Spleen (tissue), 11 donors: ENCODE measurements around the gene CD164L2. TPM values are rescaled to one million over a fixed set of nuclear protein-coding genes. Genes with fewer than 3 reads are reported as not detected.
"Not testable (repeated sequence)": the region's sequence is repeated elsewhere in the genome, so short reads cannot be mapped to it uniquely, and the experiment has no call there.

Source experiments
- DNase-seq: peaks from one replicate; pipeline ENCODE4 v3.0.0-alpha.2; 2020
- H3K27ac ChIP-seq, 8 donors: fragments of 200-600 bp; sonication (generic) in 7 of 8; 1 replicate in 4 of 8; 2 replicates in 4 of 8; pipeline versions ENCODE4 v1.5.0 to v1.8.0; 2016 to 2021; ENCODE audit warnings: inconsistent platforms in 4 of 8, mild to moderate bottlenecking in 4 of 8, moderate library complexity in 1 of 8
- H3K27me3 ChIP-seq, 7 donors: fragments of 200-600 bp; sonication (generic) in 6 of 7; replicated peaks in 1 of 7; 1 replicate in 4 of 7; 2 replicates in 3 of 7; pipeline versions ENCODE4 v1.5.0 to v1.8.0; 2016 to 2021; ENCODE audit warnings: inconsistent platforms in 3 of 7, mild to moderate bottlenecking in 1 of 7
- H3K36me3 ChIP-seq, 6 donors: fragments of 200-600 bp; sonication (generic) in 5 of 6; 1 replicate in 4 of 6; 2 replicates in 2 of 6; pipeline versions ENCODE4 v1.5.0 to v1.8.0; 2016 to 2021; ENCODE audit warnings: inconsistent platforms in 2 of 6
- H3K4me1 ChIP-seq, 6 donors: fragments of 200-600 bp; sonication (generic) in 5 of 6; 1 replicate in 3 of 6; 2 replicates in 3 of 6; pipeline versions ENCODE4 v1.5.0 to v1.8.0; 2016 to 2021; ENCODE audit warnings: inconsistent platforms in 3 of 6
- H3K4me3 ChIP-seq, 8 donors: fragments of 200-600 bp; sonication (generic) in 7 of 8; 1 replicate in 4 of 8; 2 replicates in 4 of 8; pipeline versions ENCODE4 v1.5.0 to v1.8.0; 2016 to 2021; ENCODE audit warnings: inconsistent platforms in 4 of 8, mild to moderate bottlenecking in 4 of 8, moderate library complexity in 2 of 8
- H3K9me3 ChIP-seq, 8 donors: fragments of 200-600 bp; sonication (generic) in 7 of 8; 1 replicate in 4 of 8; 2 replicates in 4 of 8; pipeline versions ENCODE4 v1.5.0 to v1.8.0; 2016 to 2021; ENCODE audit warnings: inconsistent platforms in 4 of 8
- POLR2A ChIP-seq, 3 donors: fragments of 450-650 bp; IDR thresholded peaks; one replicate each; pipeline ENCODE4 v1.5.1; 2017; ENCODE audit warnings: antibody characterized with exemption in 3 of 3, mild to moderate bottlenecking in 1 of 3
- POLR2AphosphoS5 ChIP-seq, 3 donors: sonication (generic); formaldehyde crosslinking; IDR thresholded peaks; one replicate each; pipeline ENCODE4 v1.5.1; 2017; ENCODE audit warnings: antibody characterized with exemption in 3 of 3
- WGBS, 5 donors: extraction: QIAGEN DNeasy Blood & Tissue Kit in 3 of 5; methylation state at CpG; one replicate each; pipeline versions ENCODE4 v1.1.5 to v1.1.7; 2013 to 2018; 5-methylcytosine and 5-hydroxymethylcytosine counted together
- intact Hi-C: fragments of 100-400 bp; cut with DNase I; formaldehyde crosslinking; loops from one replicate; pipeline ENCODE4 v1.15.0; 2023; ENCODE audit warnings: low total_unique reads
- polyA plus RNA-seq, 3 donors: library from polyadenylated mRNA; stranded (reverse); fragments of 200-250 nt; gene quantifications; one replicate each; pipeline ENCODE4 v1.2.1, GENCODE V29; 2013
- total RNA-seq, 7 donors: library from RNA; depleted of rRNA in 3 of 7; stranded (reverse); fragments of >200 nt in 3 of 7; fragmentation: NEBNext Ultra II Directional in 4 of 7; extraction: Animal tissue kit (Norgen Biotek cat#: 25700) in 4 of 7; gene quantifications; one replicate each; pipeline versions ENCODE4 v1.1.0 to v1.2.1, GENCODE V29; 2016 to 2021
- TF ChIP-seq, protein P1 (sequence below), 11 experiments: fragments of 200-600 bp in 7 of 11; fragments of 450-650 bp in 4 of 11; sonication (generic) in 4 of 11; IDR thresholded peaks in 8 of 11; conservative IDR thresholded peaks in 3 of 11; 1 replicate in 7 of 11; 2 replicates in 4 of 11; pipeline versions ENCODE4 v1.4.0 to v1.8.0; 2016 to 2021; ENCODE audit warnings: antibody characterized with exemption in 11 of 11, inconsistent platforms in 4 of 11, mild to moderate bottlenecking in 1 of 11
- donor health status: healthy with polysubstance abuse.
- donor health status: DM: no; HTN: no; CAD: no; lungs with moderate emphysema.
- donor health status: DM: no; HTN: no; CAD: no.
- donor health status: Bipolar disorder and iron deficiency.
- donor health status: healthy.
- donor health status: DM: no; HTN: no; CAD: no.
- donor health status: DM: yes; HTN: yes; CAD: no.

The CD164L2 gene
- total and polyA plus RNA-seq, 10 donors: 0.06 TPM; not detected in 9

DNA sequence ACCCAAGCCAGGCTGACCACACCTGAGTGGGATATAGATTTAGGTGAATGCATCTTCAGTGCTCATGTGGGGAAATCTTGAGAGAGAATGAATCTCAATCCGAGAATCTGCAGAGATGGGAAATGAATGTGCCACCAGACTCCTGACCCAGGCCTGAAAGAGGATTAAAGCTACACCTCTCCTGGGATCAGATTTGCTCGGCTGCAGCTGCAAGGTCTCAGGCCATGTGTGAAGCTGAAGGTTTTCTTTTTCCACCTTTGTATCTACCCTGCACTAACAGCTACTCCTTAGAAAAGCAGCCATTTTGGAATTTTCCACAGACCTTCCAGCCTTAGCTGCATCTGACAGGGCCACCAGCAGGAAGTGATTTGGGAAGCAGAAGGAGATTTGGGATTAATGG is 27.6 kb upstream of the CD164L2 start:
- H3K4me3 ChIP-seq: no peak overlapping the region
- TF ChIP-seq, protein P1, sequence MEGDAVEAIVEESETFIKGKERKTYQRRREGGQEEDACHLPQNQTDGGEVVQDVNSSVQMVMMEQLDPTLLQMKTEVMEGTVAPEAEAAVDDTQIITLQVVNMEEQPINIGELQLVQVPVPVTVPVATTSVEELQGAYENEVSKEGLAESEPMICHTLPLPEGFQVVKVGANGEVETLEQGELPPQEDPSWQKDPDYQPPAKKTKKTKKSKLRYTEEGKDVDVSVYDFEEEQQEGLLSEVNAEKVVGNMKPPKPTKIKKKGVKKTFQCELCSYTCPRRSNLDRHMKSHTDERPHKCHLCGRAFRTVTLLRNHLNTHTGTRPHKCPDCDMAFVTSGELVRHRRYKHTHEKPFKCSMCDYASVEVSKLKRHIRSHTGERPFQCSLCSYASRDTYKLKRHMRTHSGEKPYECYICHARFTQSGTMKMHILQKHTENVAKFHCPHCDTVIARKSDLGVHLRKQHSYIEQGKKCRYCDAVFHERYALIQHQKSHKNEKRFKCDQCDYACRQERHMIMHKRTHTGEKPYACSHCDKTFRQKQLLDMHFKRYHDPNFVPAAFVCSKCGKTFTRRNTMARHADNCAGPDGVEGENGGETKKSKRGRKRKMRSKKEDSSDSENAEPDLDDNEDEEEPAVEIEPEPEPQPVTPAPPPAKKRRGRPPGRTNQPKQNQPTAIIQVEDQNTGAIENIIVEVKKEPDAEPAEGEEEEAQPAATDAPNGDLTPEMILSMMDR (IDR thresholded peaks at IDR 0.05 in 8 of 11, conservative IDR thresholded peaks at IDR 0.05 in 3 of 11): no peak
- H3K4me1 ChIP-seq: peaks cover 0 to 25% (median 16%) of the 10 kb centered on the region in 6 donors
- H3K36me3 ChIP-seq: peaks cover 5 to 100% (median 88%) of the 10 kb centered on the region in 6 donors
- intact Hi-C loops: no loop called here
- DNase-seq: no peak
- H3K27ac ChIP-seq: peak overlapping the region in 2 of 8 donors; percentile 2 to 10
- no peaks in the 10 kb centered on the region for H3K9me3 ChIP-seq
- 84 to 90% (median 84%) methylated on average over 2 of the region's 2 CpGs for WGBS, 5 donors
- no peaks in the 10 kb centered on the region for H3K27me3 ChIP-seq

- no peak for DNase-seq
- no peak overlapping the region for H3K27ac ChIP-seq
- H3K4me1 ChIP-seq: peaks cover 5 to 35% (median 25%) of the 10 kb centered on the region in 6 donors
- intact Hi-C loops: no loop called here
- no peaks in the 10 kb centered on the region for H3K9me3 ChIP-seq
- no peak for TF ChIP-seq POLR2A (IDR thresholded peaks at IDR 0.05)
- peak in 2 of 3 donors; percentile 11 to 12 for TF ChIP-seq POLR2AphosphoS5 (IDR thresholded peaks at IDR 0.05)
- TF ChIP-seq, protein P1 (IDR thresholded peaks at IDR 0.05 in 8 of 11, conservative IDR thresholded peaks at IDR 0.05 in 3 of 11): no peak
- H3K27me3 ChIP-seq: no peaks in the 10 kb centered on the region
- no peak overlapping the region for H3K4me3 ChIP-seq
- H3K36me3 ChIP-seq: peaks cover 2 to 100% (median 78%) of the 10 kb centered on the region in 6 donors
- 91 to 97% (median 92%) methylated on average over 11 of the region's 11 CpGs for WGBS, 5 donors
Observed at GRCh38 chr1:27409669-27410068, 26.5 kb upstream of the CD164L2 start.

DNA sequence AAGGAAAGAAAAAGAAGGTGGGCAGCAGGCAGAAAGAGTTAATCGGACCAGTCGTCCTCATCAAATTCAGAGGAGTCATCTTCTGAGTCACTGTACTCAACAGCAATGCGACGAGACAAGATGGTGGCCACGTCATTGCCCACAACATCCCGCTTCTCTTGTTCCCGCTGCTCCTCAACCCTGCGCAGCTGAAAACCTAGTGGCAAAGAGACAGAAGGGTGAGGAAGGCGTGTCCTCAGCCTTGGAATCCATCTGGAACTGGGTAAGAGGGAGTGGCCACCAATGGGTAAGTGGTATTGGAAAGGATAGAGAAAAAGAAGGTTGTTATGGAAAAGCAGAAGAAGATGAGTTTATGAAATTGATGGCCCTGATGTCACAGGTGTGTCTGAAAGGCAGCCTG is 25.0 kb upstream of the CD164L2 start:
- Histone ChIP-seq H3K36me3 (peaks cover 0 to 87% (median 63%) of the 10 kb centered on the region in 6 donors), H3K4me1 (peaks cover 18 to 51% (median 40%) of the 10 kb centered on the region in 6 donors), H3K4me3 (no peak overlapping the region), H3K27me3 (no peaks in the 10 kb centered on the region), H3K27ac (peak overlapping the region in 2 of 8 donors; percentile 30 to 84), H3K9me3 (no peaks in the 10 kb centered on the region)
- DNase-seq: no peak
- TF ChIP-seq POLR2AphosphoS5 (IDR thresholded peaks at IDR 0.05) (peak in 2 of 3 donors; percentile 18 to 21), POLR2A (IDR thresholded peaks at IDR 0.05) (no peak)
- TF ChIP-seq, protein P1 (IDR thresholded peaks at IDR 0.05 in 8 of 11, conservative IDR thresholded peaks at IDR 0.05 in 3 of 11): no peak
- WGBS, 5 donors: 93 to 98% (median 97%) methylated on average over 9 of the region's 9 CpGs
- intact Hi-C loops: no loop called here

DNA sequence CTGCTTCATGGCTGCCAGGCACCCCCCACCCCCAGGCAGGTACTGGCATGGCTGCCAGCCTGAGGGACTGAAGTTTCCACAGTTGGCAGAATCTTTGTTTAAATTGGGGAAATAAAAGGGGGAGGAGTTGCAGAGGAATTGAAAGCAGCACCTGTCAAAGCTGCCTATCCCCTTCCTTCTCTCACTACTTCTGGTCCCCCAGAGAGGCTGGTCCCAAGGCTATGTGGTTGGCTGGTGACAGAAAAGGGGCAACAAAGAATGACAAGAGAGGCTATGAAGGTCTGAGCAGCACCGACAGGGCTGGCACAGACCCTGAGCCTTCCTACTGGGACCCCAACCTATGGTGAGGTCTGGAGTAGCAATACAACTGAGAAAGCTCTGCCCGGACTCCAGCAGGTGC is 23.7 kb upstream of the CD164L2 start:
- Histone ChIP-seq H3K27ac (peak overlapping the region in 6 of 8 donors; percentile 47 to 84 (median 78)), H3K4me1 (peaks cover 31 to 64% (median 54%) of the 10 kb centered on the region in 6 donors), H3K36me3 (peaks cover 0 to 73% (median 49%) of the 10 kb centered on the region in 6 donors)
- H3K27me3 ChIP-seq, intact Hi-C loops, H3K9me3 ChIP-seq, DNase-seq, H3K4me3 ChIP-seq: not testable (repeated sequence)
- 71 to 94% (median 71%) methylated on average over 2 of the region's 2 CpGs for WGBS, 5 donors
- TF ChIP-seq POLR2AphosphoS5 (IDR thresholded peaks at IDR 0.05): peak in 1 of 3 donors; percentile 13

GRCh38 chr1:27406362-27406680 is 23.2 kb upstream of the CD164L2 start:
- Histone ChIP-seq H3K4me1 (peaks cover 31 to 69% (median 57%) of the 10 kb centered on the region in 6 donors), H3K27ac (peak overlapping the region in 6 of 8 donors; percentile 47 to 84 (median 78)), H3K9me3 (no peaks in the 10 kb centered on the region), H3K27me3 (no peaks in the 10 kb centered on the region), H3K4me3 (no peak overlapping the region), H3K36me3 (peaks cover 0 to 68% (median 45%) of the 10 kb centered on the region in 6 donors)
- TF ChIP-seq, protein P1 (IDR thresholded peaks at IDR 0.05 in 8 of 11, conservative IDR thresholded peaks at IDR 0.05 in 3 of 11): peak in 1 of 11 experiments; percentile 1
- TF ChIP-seq POLR2A (IDR thresholded peaks at IDR 0.05) (no peak), POLR2AphosphoS5 (IDR thresholded peaks at IDR 0.05) (no peak)
- 68 to 87% (median 77%) methylated on average over 4 of the region's 4 CpGs for WGBS, 5 donors
- no peak for DNase-seq
- intact Hi-C loops: no loop called here
